CD4-positive, alpha-beta T cell (primary cell): ENCODE measurements around the gene DDRGK1. TPM values are rescaled to one million over a fixed set of nuclear protein-coding genes. Genes with fewer than 3 reads are reported as not detected.

Source experiments
- ATAC-seq: fragments of 200-7000 bp; cut with Tn5 transposase; one replicate; pipeline ENCODE4 v1.10.0; 2022; ENCODE audit warnings: mild to moderate bottlenecking; ENCODE audit not compliant: poor library complexity
- CTCF ChIA-PET: fragments of 350-600 bp; sonication (Branson Sonifier 250); formaldehyde crosslinking; loops from one replicate; lab custom pipeline; 2021; ENCODE audit warnings: antibody characterized with exemption, inconsistent platforms; lab: Charles Lee
- POLR2A ChIA-PET: fragments of 350-600 bp; sonication (Branson Sonifier 250); formaldehyde crosslinking; loops from one replicate; lab custom pipeline; 2021; ENCODE audit warnings: antibody characterized with exemption, inconsistent platforms; lab: Charles Lee
- DNase-seq, 14 experiments: peaks; one replicate each; pipeline ENCODE4 v3.0.0-alpha.2; 2013 to 2020; ENCODE audit warnings: mixed read lengths in 2 of 14
- H3K27ac ChIP-seq, 2 donors: one replicate each; pipeline versions ENCODE4 v1.5.1 to v1.7.0; 2013; ENCODE audit warnings: low read length in 2 of 2, low read depth in 1 of 2, mild to moderate bottlenecking in 1 of 2
- H3K27me3 ChIP-seq, 2 experiments: 1 replicate in 1 of 2; 2 replicates in 1 of 2; pipeline versions ENCODE4 v1.6.1 to v1.7.0; 2013; ENCODE audit warnings: low read length in 2 of 2, control low read depth in 1 of 2, mild to moderate bottlenecking in 1 of 2, moderate library complexity in 1 of 2; ENCODE audit not compliant: insufficient read depth in 2 of 2, control insufficient read depth in 1 of 2
- H3K36me3 ChIP-seq: one replicate; pipeline ENCODE4 v1.6.1; 2013; ENCODE audit warnings: low read length, control low read depth; ENCODE audit not compliant: insufficient read depth
- H3K4me1 ChIP-seq: one replicate; pipeline ENCODE4 v1.6.1; 2013; ENCODE audit warnings: low read length, control low read depth; ENCODE audit not compliant: insufficient read depth
- H3K4me3 ChIP-seq: one replicate; pipeline ENCODE4 v1.5.1; 2013; ENCODE audit warnings: mild to moderate bottlenecking, low read length, moderate library complexity
- H3K9me3 ChIP-seq, 2 experiments: 1 replicate in 1 of 2; 2 replicates in 1 of 2; pipeline versions ENCODE4 v1.6.1 to v1.7.0; 2013; ENCODE audit warnings: low read length in 2 of 2, mild to moderate bottlenecking in 2 of 2, control low read depth in 1 of 2, moderate library complexity in 1 of 2; ENCODE audit not compliant: control insufficient read depth in 1 of 2, insufficient read depth in 1 of 2
- H3K27ac Mint-ChIP-seq: one replicate; pipeline ENCODE4 v1.8.0; 2020; ENCODE audit warnings: mixed read lengths
- H3K27me3 Mint-ChIP-seq: one replicate; pipeline ENCODE4 v1.8.0; 2021; ENCODE audit warnings: mixed read lengths
- H3K36me3 Mint-ChIP-seq: one replicate; pipeline ENCODE4 v1.8.0; 2021; ENCODE audit warnings: low read depth, mixed read lengths
- H3K4me1 Mint-ChIP-seq: one replicate; pipeline ENCODE4 v1.8.0; 2021; ENCODE audit warnings: low read depth, mixed read lengths
- H3K4me3 Mint-ChIP-seq: one replicate; pipeline ENCODE4 v1.8.0; 2020; ENCODE audit warnings: mild to moderate bottlenecking, mixed read lengths
- H3K9me3 Mint-ChIP-seq: one replicate; pipeline ENCODE4 v1.8.0; 2020; ENCODE audit warnings: mixed read lengths
- CTCF ChIP-seq: fragments of 200-600 bp; IDR thresholded peaks from one replicate; pipeline ENCODE4 v1.8.0; 2022; ENCODE audit warnings: antibody characterized with exemption, mild to moderate bottlenecking
- intact Hi-C, 2 experiments: fragments of 100-400 bp; cut with DNase I in 1 of 2; cut with micrococcal nuclease in 1 of 2; formaldehyde crosslinking; loops; one replicate each; pipeline versions ENCODE4 v1.15.1 to v1.9.0; 2023 to 2025; cut with DNase I, micrococcal nuclease
- total RNA-seq, 174 experiments: library from RNA in 2 of 174; stranded (reverse) in 2 of 174; gene quantifications; one replicate each; pipeline ENCODE4 v1.2.3 and lab custom pipeline; 2021 to 2026

Gene DDRGK1
- total RNA-seq, 2 experiments from 2014 or later, result 40.7 to 43.4 TPM

GRCh38 chr20:3226864-3227263 lies 22.4 kb upstream of the DDRGK1 start:
- no peaks in the 10 kb centered on the region for H3K9me3 ChIP-seq
- ATAC-seq (no peak), DNase-seq (no peak)
- TF ChIP-seq CTCF, result no peak
- H3K9me3 Mint-ChIP-seq, result no peaks in the 10 kb centered on the region
- no peak overlapping the region for H3K4me3 Mint-ChIP-seq
- H3K27me3 Mint-ChIP-seq, result no peaks in the 10 kb centered on the region
- no peak overlapping the region for H3K27ac Mint-ChIP-seq
- H3K27me3 ChIP-seq, result no peaks in the 10 kb centered on the region
- peaks cover 20% of the 10 kb centered on the region for H3K4me1 Mint-ChIP-seq
- intact Hi-C loops, result no loop called here
- no peak overlapping the region for H3K27ac ChIP-seq
- H3K4me3 ChIP-seq, result no peak overlapping the region
- POLR2A ChIA-PET, result no interaction called here
- H3K4me1 ChIP-seq, result peaks cover 13% of the 10 kb centered on the region
- H3K36me3 Mint-ChIP-seq, result peaks cover 14% of the 10 kb centered on the region
- CTCF ChIA-PET, result no interaction called here
- H3K36me3 ChIP-seq, result peaks cover 18% of the 10 kb centered on the region

GRCh38 chr20:3226093-3226492 lies 21.6 kb upstream of the DDRGK1 start:
- H3K9me3 ChIP-seq, result no peaks in the 10 kb centered on the region
- peaks cover 24% of the 10 kb centered on the region for H3K36me3 ChIP-seq
- DNase-seq, result no peak
- Mint-ChIP-seq H3K27me3 (no peaks in the 10 kb centered on the region), H3K4me3 (no peak overlapping the region), H3K9me3 (no peaks in the 10 kb centered on the region), H3K27ac (no peak overlapping the region), H3K4me1 (peaks cover 20% of the 10 kb centered on the region), H3K36me3 (peaks cover 22% of the 10 kb centered on the region)
- H3K27ac ChIP-seq, result no peak overlapping the region
- CTCF ChIA-PET, result no interaction called here
- H3K27me3 ChIP-seq, result no peaks in the 10 kb centered on the region
- intact Hi-C loops, result no loop called here
- ATAC-seq, result no peak
- POLR2A ChIA-PET, result no interaction called here
- H3K4me3 ChIP-seq, result no peak overlapping the region
- TF ChIP-seq CTCF, result no peak
- peaks cover 13% of the 10 kb centered on the region for H3K4me1 ChIP-seq

GRCh38 chr20:3224681-3225421 lies 20.4 kb upstream of the DDRGK1 start:
- Histone ChIP-seq H3K9me3 (no peaks in the 10 kb centered on the region), H3K4me3 (no peak overlapping the region), H3K27ac (no peak overlapping the region), H3K36me3 (peaks cover 34% of the 10 kb centered on the region), H3K4me1 (peaks cover 13% of the 10 kb centered on the region), H3K27me3 (no peaks in the 10 kb centered on the region)
- Mint-ChIP-seq H3K9me3 (no peaks in the 10 kb centered on the region), H3K4me1 (peaks cover 20% of the 10 kb centered on the region), H3K27me3 (no peaks in the 10 kb centered on the region), H3K27ac (peak overlapping the region; percentile 51), H3K36me3 (peaks cover 33% of the 10 kb centered on the region), H3K4me3 (no peak overlapping the region)
- no peak for DNase-seq
- no peak for ATAC-seq
- POLR2A ChIA-PET, result interaction anchor here (1.4 to 2.8 kb wide), 2 partner anchors 14 to 15 kb away, joined by 5 to 23 read pairs; partner anchors contain the start of genes ITPA and SLC4A11
- intact Hi-C loops, result loop anchor here in 1 of 2 experiments (5.0 kb wide), 1 partner anchor 178 kb away; the partner anchor contains the start of gene MRPS26
- TF ChIP-seq CTCF, result no peak
- CTCF ChIA-PET, result no interaction called here
